Activated CD8-positive, alpha-beta memory T cell treated with anti-CD3 and anti-CD28 coated beads for 24 hours (primary cell): ENCODE results near the gene MYOD1.

ENCODE experiments used
- DNase-seq: peaks from one replicate; pipeline ENCODE4 v3.0.0-alpha.2; 2020

MYOD1 gene

GRCh38 chr11:17719028-17719937, at the start of gene MYOD1:
MYOD1 (plus strand) TSS chr11:17719571; CDS start chr11:17719783, 212 bp downstream.
- DNase-seq, result no peak

- DNase-seq, result no peak
These were observed 46.9 kb upstream of the MYOD1 start for GRCh38 chr11:17672469-17672868.

GRCh38 chr11:17673951-17674350, 45.4 kb upstream of the MYOD1 start:
- no peak for DNase-seq

DNA sequence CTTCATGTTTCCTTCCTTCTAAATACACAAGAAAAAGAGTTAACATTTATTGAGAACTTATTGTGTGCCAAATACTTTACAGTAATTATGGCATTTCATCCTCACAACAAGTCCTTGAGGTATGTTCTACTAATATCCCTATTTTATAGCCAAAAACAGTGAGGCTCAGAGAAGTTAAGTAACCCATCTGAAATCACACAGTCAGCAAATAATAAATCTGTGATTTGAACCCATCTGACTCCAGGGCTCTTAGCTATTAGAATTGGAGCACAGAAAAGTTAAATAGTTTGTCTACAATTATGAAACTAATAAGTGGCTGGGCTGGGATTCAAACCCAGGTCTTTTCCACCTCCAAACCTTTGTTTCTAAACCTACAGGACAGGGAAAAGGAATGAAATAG, 36.5 kb upstream of the MYOD1 start:
- DNase-seq, result no peak

GRCh38 chr11:17683377-17684161, 35.8 kb upstream of the MYOD1 start:
- DNase-seq, result no peak

- no peak for DNase-seq
These were observed 34.8 kb upstream of the MYOD1 start for GRCh38 chr11:17684550-17684949.

DNA sequence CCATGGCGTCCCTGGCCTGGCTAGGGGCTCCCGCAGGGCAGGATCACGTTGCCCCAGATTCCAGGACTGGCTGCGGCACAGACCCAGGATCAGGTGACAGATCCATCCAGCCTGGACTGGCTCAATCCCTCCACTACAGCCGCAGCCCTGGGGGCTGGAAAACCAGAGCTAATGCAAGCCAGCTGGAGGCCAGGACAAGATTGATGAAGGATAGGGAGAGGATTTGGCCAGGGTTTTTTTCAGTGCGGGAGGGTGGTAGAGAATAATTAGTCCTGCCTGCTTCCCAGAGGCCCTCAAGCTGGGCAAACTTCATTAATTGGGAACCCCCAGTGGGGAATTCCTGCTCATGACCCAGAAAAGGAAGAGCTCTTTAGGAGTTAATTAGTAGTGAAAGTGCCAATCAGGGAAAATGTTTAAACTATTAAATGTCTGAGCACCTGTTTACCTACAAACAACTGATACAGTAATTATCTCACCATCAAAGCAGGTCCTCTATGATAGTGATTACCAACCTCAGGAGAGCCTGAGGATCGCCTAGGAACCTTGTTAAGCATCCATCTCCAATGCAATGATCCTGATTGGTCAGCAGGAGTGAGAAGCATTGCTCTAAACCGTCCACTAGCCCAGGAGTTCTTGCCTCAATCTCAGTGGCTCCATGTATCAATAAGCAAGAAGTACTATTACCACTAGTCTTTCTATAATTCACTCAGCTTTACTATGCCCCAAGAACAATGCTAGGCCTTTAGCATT, 33.0 kb upstream of the MYOD1 start:
- no peak for DNase-seq

- no peak for DNase-seq
These were observed 31.3 kb upstream of the MYOD1 start for GRCh38 chr11:17687946-17688670.

- no peak for DNase-seq
These were observed 27.8 kb upstream of the MYOD1 start for GRCh38 chr11:17691550-17691949.

DNA sequence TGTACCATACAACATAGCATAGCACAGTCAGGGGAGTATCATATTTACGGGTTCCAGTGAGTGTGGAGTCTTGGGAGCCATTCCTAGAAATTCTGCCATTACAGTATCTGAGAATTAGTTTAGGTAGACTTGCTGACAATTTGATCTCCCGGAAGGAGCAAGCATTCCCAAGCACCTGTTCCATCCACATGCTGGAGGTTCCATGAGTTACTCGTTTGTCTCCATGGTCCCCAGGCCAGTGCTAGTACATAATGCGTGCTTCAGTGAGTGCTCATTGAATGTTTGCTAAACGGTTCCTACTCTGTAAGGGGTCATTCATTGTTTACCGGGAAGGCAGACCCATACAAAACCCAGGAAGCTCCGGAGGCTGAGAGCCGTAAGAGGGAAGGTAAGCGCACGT, 27.4 kb upstream of the MYOD1 start:
- DNase-seq, result no peak

- no peak for DNase-seq
These were observed 26.4 kb upstream of the MYOD1 start for GRCh38 chr11:17692931-17693330.

- DNase-seq, result no peak
These were observed 25.8 kb upstream of the MYOD1 start for GRCh38 chr11:17693531-17693930.

DNA sequence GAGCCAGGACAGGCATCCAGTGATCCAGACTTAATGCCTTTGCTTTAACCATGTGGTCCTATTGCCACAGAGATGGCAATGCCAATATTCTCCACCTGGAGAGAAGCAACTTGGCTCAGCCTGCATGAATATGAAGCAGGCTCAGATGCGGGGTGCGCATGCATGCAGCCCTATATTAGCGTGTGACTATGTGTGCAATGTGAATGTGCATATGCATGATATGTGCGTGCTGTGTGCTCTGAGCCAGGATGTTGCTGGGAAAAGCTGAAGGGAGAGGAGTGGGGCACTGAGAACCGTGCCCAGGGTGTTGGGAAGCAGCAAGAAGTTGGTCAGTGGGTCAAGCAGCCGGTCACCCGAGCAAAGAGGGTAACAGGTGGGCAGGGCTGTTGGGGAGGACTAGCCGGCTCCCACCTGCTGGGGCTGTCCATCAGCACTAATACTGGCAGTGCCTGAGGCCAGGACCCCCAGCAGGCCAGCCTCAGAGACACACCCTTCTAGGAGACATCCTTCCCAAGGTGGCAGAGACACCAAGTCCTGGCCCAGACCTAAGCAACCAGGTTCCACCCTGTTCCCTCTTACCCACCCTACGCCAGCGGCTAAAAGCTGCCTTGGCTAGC, 24.8 kb upstream of the MYOD1 start:
- DNase-seq, result no peak

GRCh38 chr11:17695454-17696441, 23.6 kb upstream of the MYOD1 start:
- DNase-seq, result no peak

GRCh38 chr11:17696741-17697140, 22.6 kb upstream of the MYOD1 start:
- DNase-seq, result no peak

DNA sequence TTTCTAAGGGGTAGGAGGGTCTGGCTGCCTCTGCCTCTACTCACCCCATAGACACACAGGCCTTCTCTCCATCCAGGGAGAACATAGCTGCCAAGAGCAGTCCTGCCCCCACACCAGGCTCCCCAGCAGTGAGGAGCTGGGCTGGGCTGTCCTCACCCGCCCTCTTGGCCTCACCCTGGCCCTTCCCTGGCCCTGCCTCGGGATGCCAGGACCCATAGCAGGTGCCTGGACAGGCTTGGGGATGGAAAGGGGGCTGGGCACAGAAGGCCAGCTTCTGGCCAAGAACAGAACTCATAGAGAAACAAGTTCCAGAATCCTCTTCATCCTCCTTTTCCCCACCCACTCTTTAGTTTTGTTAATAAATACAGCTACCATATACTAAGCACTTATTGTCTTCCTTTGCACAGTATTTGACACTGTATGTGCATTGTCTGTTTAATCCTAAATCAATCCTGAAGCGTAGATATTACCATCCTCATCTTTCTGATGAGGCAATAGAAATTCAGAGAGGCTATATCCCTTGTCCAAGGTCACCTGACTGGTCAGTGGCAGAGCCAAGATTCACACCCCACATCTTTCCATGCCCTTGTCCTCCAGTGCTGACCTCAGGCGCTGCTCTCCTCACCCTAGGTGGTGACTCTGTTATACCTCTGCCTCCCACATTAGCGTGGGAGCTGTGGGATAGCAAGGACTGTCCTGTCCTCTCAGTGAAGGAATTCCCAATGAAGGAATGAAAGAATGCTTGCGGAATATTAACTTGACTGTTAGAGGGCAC, 22.0 kb upstream of the MYOD1 start:
- no peak for DNase-seq

DNA sequence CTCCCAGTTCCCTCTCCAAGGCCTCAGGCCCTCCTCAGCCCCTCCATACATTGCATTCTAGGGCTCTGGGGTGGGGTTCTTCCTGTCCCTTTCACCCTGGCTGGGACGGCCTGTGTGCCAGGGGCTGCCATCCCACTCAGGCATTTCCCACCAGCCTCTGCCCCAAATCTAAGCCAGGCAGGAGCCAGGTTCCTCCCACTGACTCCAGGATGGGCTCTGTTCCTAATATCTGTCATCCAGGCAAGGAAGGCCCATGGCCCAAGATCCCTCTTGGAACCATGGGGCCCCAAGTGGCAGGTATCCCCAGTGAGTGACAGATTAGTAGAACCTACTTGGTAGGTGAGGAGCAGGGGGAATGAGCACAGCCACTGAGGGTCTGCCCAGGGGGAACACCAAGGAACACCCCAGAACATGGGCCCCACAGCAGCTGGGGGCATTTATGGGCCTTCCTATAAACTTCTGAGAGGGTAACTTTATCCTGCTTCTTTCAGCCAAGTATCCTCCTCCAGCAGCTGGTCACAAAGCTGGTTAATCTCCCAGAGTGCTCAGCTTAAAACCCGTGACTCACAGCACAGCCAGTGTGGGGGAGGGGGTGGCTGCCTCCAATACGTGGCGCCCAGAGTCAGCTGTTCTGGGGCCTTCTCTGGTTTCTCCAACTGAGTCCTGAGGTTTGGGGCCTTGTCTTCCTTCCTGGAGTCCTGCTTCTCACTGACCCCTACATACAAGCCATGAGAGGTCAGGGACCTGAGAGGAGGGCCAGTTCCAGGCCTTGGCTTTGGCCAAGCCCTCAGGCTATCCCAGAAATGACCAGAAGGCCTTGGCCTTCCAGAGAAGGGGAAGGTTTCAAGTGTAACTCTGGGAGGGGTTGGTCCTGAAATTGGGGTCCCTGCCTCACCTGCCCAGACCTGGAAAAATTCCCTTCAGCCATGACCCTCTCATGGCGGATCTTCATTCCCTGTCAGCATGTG, 19.9 kb upstream of the MYOD1 start:
- no peak for DNase-seq

DNA sequence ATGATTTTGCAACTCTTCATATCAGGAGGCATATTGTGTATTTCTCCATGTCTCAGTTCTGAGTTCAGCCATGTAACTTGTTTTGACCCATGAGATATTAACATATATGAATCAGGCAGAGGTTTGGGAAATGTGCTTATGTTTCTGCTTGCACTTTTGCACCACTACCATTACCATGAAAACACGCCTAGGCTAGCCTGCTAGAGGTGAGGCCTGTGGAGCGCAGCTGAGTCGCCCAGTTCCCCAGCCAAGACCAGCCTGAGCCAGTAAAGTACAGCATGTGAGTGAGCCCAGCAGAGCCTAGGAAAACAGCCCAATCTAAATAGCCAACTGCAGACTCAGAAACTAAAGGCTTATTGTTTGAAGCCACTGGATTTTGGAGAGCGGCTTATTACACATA, 18.4 kb upstream of the MYOD1 start:
- no peak for DNase-seq

GRCh38 chr11:17702876-17703275, 16.5 kb upstream of the MYOD1 start:
- DNase-seq, result no peak
